Endodermal cell (in vitro differentiated cells): ENCODE results near the gene NR6A1. TPM values are rescaled to one million over a fixed set of nuclear protein-coding genes. Genes with fewer than 3 reads are reported as not detected.

Source experiments
- DNase-seq: peaks from one replicate; pipeline ENCODE4 v3.0.0-alpha.2; 2017
- H3K27ac ChIP-seq: 2 replicates; pipeline ENCODE4 v1.5.1; 2013; ENCODE audit warnings: mild to moderate bottlenecking, low read depth, low read length, moderate library complexity
- H3K27me3 ChIP-seq: 2 replicates; pipeline ENCODE4 v1.6.1; 2013; ENCODE audit warnings: mild to moderate bottlenecking, low read length, moderate library complexity; ENCODE audit not compliant: insufficient read depth, control insufficient read depth, poor library complexity, severe bottlenecking
- H3K36me3 ChIP-seq: 2 replicates; pipeline ENCODE4 v1.7.0; 2013; ENCODE audit warnings: mild to moderate bottlenecking, low read length, moderate library complexity; ENCODE audit not compliant: control insufficient read depth, insufficient read depth
- H3K4me1 ChIP-seq: one replicate; pipeline ENCODE4 v1.7.0; 2013; ENCODE audit warnings: low read length; ENCODE audit not compliant: control insufficient read depth, insufficient read depth
- H3K4me3 ChIP-seq: 2 replicates; pipeline ENCODE4 v1.5.1; 2013; ENCODE audit warnings: mild to moderate bottlenecking, low read length, moderate library complexity
- H3K9ac ChIP-seq: 2 replicates; pipeline ENCODE4 v1.6.1; 2013; ENCODE audit warnings: mild to moderate bottlenecking, low read length, moderate library complexity; ENCODE audit not compliant: poor library complexity, severe bottlenecking; ENCODE audit errors: extremely low read depth
- H3K9me3 ChIP-seq: 2 replicates; pipeline ENCODE4 v1.6.1; 2013; ENCODE audit warnings: mild to moderate bottlenecking, low read length, moderate library complexity; ENCODE audit not compliant: control insufficient read depth
- H3K27ac Mint-ChIP-seq: 2 replicates; pipeline ENCODE4 v1.8.0; 2020; ENCODE audit warnings: mixed read lengths
- H3K27me3 Mint-ChIP-seq: 2 replicates; pipeline ENCODE4 v1.8.0; 2021; ENCODE audit warnings: mild to moderate bottlenecking, mixed read lengths; ENCODE audit not compliant: insufficient read depth
- H3K36me3 Mint-ChIP-seq: 2 replicates; pipeline ENCODE4 v1.8.0; 2020; ENCODE audit warnings: low read depth, mixed read lengths
- H3K4me1 Mint-ChIP-seq: 2 replicates; pipeline ENCODE4 v1.8.0; 2020; ENCODE audit warnings: mixed read lengths
- H3K4me3 Mint-ChIP-seq: 2 replicates; pipeline ENCODE4 v1.8.0; 2020; ENCODE audit warnings: mild to moderate bottlenecking, moderate library complexity, mixed read lengths
- H3K9me3 Mint-ChIP-seq: 2 replicates; pipeline ENCODE4 v1.8.0; 2020; ENCODE audit warnings: mild to moderate bottlenecking, mixed read lengths
- WGBS, 2 experiments: methylation state at CpG; one replicate each; pipeline versions ENCODE4 v1.1.5 to v1.1.7; 2013; ENCODE audit warnings: missing lambda C conversion rate in 2 of 2, mixed read lengths in 1 of 2; ENCODE audit not compliant: insufficient coverage in 1 of 2, insufficient read length in 1 of 2; 5-methylcytosine and 5-hydroxymethylcytosine counted together
- total RNA-seq, 2 donors: library from RNA; stranded (reverse); fragmentation: NEBNext Ultra II Directional in 1 of 2; extraction: Animal tissue kit (Norgen Biotek cat#: 25700) in 1 of 2; gene quantifications; 2 replicates in 1 of 2; 3 replicates in 1 of 2; pipeline ENCODE4 v1.2.1, GENCODE V29; 2021
- TF ChIP-seq, protein P1 (sequence below): fragments of 200-600 bp; sonication (generic); conservative IDR thresholded peaks from 2 replicates; pipeline ENCODE4 v1.5.0; 2021; ENCODE audit warnings: antibody characterized with exemption, mild to moderate bottlenecking

NR6A1 gene
- total RNA-seq, 2 donors from 2014 or later: 168 to 206 TPM

DNA sequence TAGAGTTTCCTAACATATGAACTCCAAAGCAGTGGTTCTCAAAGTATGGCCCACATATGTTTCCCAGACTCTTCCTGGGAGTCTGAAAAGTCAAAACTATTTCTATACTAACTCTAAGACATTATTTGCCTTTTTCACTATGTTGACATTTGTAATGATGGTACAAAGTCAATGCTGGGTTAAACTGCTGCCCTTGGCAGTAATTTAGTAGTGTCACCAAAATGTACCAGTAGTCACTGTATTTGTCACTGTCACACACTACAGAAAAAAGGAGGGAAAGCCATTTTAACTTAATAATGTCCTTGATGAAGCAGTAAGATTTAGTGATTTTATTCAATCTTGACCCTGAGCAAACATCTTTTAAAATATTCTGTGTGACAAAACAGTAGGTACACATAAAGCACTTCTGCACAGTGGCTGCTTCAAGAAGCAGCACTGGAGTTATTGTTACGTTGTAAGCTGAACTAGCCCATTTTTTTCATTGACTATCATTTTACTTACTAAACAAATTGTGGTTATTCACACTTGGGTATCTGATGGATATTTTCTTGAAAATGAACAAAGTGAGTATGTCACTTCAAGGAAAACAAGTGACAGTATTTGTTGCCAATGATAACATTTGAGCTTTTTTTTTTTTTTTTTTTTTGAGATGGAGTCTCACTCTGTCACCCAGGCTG, 90.3 kb downstream of the NR6A1 start:
- H3K4me3 Mint-ChIP-seq: no peak overlapping the region
- H3K4me3 ChIP-seq: no peak overlapping the region
- no peak overlapping the region for H3K27ac ChIP-seq
- H3K9ac ChIP-seq: no peak overlapping the region
- no peak overlapping the region for H3K27ac Mint-ChIP-seq
- TF ChIP-seq, protein P1, sequence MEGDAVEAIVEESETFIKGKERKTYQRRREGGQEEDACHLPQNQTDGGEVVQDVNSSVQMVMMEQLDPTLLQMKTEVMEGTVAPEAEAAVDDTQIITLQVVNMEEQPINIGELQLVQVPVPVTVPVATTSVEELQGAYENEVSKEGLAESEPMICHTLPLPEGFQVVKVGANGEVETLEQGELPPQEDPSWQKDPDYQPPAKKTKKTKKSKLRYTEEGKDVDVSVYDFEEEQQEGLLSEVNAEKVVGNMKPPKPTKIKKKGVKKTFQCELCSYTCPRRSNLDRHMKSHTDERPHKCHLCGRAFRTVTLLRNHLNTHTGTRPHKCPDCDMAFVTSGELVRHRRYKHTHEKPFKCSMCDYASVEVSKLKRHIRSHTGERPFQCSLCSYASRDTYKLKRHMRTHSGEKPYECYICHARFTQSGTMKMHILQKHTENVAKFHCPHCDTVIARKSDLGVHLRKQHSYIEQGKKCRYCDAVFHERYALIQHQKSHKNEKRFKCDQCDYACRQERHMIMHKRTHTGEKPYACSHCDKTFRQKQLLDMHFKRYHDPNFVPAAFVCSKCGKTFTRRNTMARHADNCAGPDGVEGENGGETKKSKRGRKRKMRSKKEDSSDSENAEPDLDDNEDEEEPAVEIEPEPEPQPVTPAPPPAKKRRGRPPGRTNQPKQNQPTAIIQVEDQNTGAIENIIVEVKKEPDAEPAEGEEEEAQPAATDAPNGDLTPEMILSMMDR: no peak
- H3K36me3 ChIP-seq: peaks cover 22% of the 10 kb centered on the region
- peaks cover 15% of the 10 kb centered on the region for H3K36me3 Mint-ChIP-seq
- 100% methylated on average over 1 of the region's 1 CpG for WGBS, 2 experiments
- no peaks in the 10 kb centered on the region for H3K9me3 ChIP-seq
- DNase-seq: no peak
- H3K4me1 Mint-ChIP-seq: peaks cover 12% of the 10 kb centered on the region
- no peaks in the 10 kb centered on the region for H3K4me1 ChIP-seq
- no peaks in the 10 kb centered on the region for H3K27me3 Mint-ChIP-seq
- H3K9me3 Mint-ChIP-seq: no peaks in the 10 kb centered on the region
- no peaks in the 10 kb centered on the region for H3K27me3 ChIP-seq

GRCh38 chr9:124680049-124680448, 91.1 kb downstream of the NR6A1 start:
- Mint-ChIP-seq H3K27me3 (no peaks in the 10 kb centered on the region), H3K4me1 (peaks cover 13% of the 10 kb centered on the region), H3K4me3 (no peak overlapping the region), H3K36me3 (peaks cover 15% of the 10 kb centered on the region), H3K27ac (no peak overlapping the region), H3K9me3 (no peaks in the 10 kb centered on the region)
- Histone ChIP-seq H3K27me3 (no peaks in the 10 kb centered on the region), H3K4me1 (no peaks in the 10 kb centered on the region), H3K9me3 (no peaks in the 10 kb centered on the region), H3K4me3 (no peak overlapping the region), H3K27ac (peak overlapping the region; percentile 14), H3K9ac (no peak overlapping the region), H3K36me3 (peaks cover 21% of the 10 kb centered on the region)
- no peak for DNase-seq
- TF ChIP-seq, protein P1: no peak
- 89% methylated on average over 1 of the region's 1 CpG; no CpG with 5 or more reads in 1 of the 2 experiments for WGBS, 2 experiments

DNA sequence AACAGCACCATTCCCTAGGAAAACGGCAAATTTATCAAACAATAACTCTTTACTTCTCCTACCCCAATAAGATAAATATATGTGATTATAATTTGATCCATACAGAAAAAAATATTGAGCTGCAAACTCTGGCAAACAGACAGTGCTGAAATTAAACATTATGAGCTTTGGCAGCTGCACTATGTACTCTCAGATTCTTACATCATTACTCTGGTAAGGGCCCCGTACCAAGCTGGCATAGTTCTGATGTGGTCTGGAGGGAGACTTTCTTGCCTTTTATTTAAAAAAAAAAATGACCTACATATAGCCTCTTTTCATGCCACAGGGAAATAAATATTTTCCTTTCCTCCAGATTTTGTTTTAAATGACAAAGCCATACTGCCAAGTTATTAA, 95.0 kb downstream of the NR6A1 start:
- Mint-ChIP-seq H3K4me3 (no peak overlapping the region), H3K36me3 (no peaks in the 10 kb centered on the region), H3K27me3 (no peaks in the 10 kb centered on the region), H3K4me1 (peaks cover 13% of the 10 kb centered on the region), H3K27ac (no peak overlapping the region), H3K9me3 (no peaks in the 10 kb centered on the region)
- 83% methylated on average over 1 of the region's 2 CpGs; no CpG with 5 or more reads in 1 of the 2 experiments for WGBS, 2 experiments
- no peak for DNase-seq
- Histone ChIP-seq H3K36me3 (no peaks in the 10 kb centered on the region), H3K27ac (no peak overlapping the region), H3K4me1 (no peaks in the 10 kb centered on the region), H3K9me3 (no peaks in the 10 kb centered on the region), H3K4me3 (no peak overlapping the region), H3K27me3 (no peaks in the 10 kb centered on the region), H3K9ac (no peak overlapping the region)
- TF ChIP-seq, protein P1: no peak
